Measurements from ENCODE around the gene FMN2.

DNA sequence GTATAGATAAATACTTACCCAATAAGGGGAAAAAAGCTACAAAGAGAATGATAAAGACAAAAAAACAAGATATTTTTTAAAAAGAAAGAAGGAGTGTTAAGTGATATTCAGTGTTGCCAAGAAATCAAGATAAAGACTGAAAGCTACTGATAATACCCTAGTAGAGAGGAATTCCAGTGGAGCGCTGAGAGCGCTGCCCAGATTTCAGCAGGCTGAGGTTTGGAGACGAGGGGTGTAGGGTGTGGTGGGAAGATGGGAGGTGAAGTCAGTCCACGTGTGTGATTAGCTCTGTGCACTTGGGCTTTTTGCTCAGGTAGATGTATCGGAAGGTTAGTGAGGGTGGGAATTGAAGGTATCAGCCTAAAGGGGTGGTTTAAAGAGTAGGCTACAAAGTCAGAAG, 47.8 kb downstream of the FMN2 start:
- TF ChIP-seq, protein P1, sequence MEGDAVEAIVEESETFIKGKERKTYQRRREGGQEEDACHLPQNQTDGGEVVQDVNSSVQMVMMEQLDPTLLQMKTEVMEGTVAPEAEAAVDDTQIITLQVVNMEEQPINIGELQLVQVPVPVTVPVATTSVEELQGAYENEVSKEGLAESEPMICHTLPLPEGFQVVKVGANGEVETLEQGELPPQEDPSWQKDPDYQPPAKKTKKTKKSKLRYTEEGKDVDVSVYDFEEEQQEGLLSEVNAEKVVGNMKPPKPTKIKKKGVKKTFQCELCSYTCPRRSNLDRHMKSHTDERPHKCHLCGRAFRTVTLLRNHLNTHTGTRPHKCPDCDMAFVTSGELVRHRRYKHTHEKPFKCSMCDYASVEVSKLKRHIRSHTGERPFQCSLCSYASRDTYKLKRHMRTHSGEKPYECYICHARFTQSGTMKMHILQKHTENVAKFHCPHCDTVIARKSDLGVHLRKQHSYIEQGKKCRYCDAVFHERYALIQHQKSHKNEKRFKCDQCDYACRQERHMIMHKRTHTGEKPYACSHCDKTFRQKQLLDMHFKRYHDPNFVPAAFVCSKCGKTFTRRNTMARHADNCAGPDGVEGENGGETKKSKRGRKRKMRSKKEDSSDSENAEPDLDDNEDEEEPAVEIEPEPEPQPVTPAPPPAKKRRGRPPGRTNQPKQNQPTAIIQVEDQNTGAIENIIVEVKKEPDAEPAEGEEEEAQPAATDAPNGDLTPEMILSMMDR (conservative IDR thresholded peaks at IDR 0.05 in 1 of 2, IDR thresholded peaks at IDR 0.05 in 1 of 2; ENCODE audit: extremely low read depth in 1 of 2, insufficient read depth in 1 of 2, low read depth in 1 of 2, low read length in 2 of 2), result no peak
- TF ChIP-seq EZH2 (IDR thresholded peaks at IDR 0.05; ENCODE audit: borderline replicate concordance, low read length), result no peak
